H1 (cell line): Measurements from ENCODE around the gene MBNL3. TPM values are rescaled to one million over a fixed set of nuclear protein-coding genes. Genes with fewer than 3 reads are reported as not detected.

Experiments used
- CTCF ChIA-PET: fragments of 300-600 bp; sonication (Branson Sonifier 250); formaldehyde crosslinking; loops from one replicate; lab custom pipeline; 2021; ENCODE audit not compliant: partially characterized antibody; lab: Charles Lee
- POLR2A ChIA-PET: fragments of 300-600 bp; sonication (Branson Sonifier 250); formaldehyde crosslinking; loops from one replicate; lab custom pipeline; 2021; ENCODE audit warnings: inconsistent platforms; ENCODE audit not compliant: partially characterized antibody; lab: Charles Lee
- DNase-seq, 2 experiments: peaks; one replicate each; pipeline versions ENCODE4 v3.0.0 to v3.0.0-alpha.2; 2010 to 2022; ENCODE audit warnings: low spot score in 2 of 2, low read depth in 1 of 2, mixed read lengths in 1 of 2
- FAIRE-seq: peaks from 2 replicates; lab custom pipeline; 2011; peaks lifted over from hg19 to GRCh38; lab: Jason Lieb, UNC
- H2AFZ ChIP-seq: 2 replicates; pipeline ENCODE4 v1.8.1; 2012; ENCODE audit warnings: low read length, inconsistent platforms
- H2AK5ac ChIP-seq: 2 replicates; pipeline ENCODE4 v1.6.1; 2013; ENCODE audit warnings: low read depth, low read length
- H2BK120ac ChIP-seq: replicated peaks from 2 replicates; pipeline ENCODE3; 2013; ENCODE audit warnings: low read depth, low read length, inconsistent platforms
- H2BK12ac ChIP-seq: 2 replicates; pipeline ENCODE4 v1.6.1; 2013; ENCODE audit warnings: low read depth, low read length
- H2BK15ac ChIP-seq: 2 replicates; pipeline ENCODE4 v1.6.1; 2013; ENCODE audit warnings: low read length
- H2BK20ac ChIP-seq: 2 replicates; pipeline ENCODE4 v1.6.1; 2013; ENCODE audit warnings: low read length
- H2BK5ac ChIP-seq: 2 replicates; pipeline ENCODE4 v1.6.1; 2013; ENCODE audit warnings: low read depth, low read length
- H3K14ac ChIP-seq: 2 replicates; pipeline ENCODE4 v1.6.1; 2013; ENCODE audit warnings: inconsistent platforms; ENCODE audit not compliant: insufficient read length
- H3K18ac ChIP-seq: 2 replicates; pipeline ENCODE4 v1.6.1; 2013; ENCODE audit warnings: low read length; ENCODE audit errors: extremely low read depth
- H3K23ac ChIP-seq: 2 replicates; pipeline ENCODE4 v1.6.1; 2013; ENCODE audit warnings: inconsistent platforms; ENCODE audit not compliant: insufficient read length
- H3K23me2 ChIP-seq: 2 replicates; pipeline ENCODE4 v1.6.1; 2013; ENCODE audit warnings: low read depth, low read length
- H3K27ac ChIP-seq: 2 replicates; pipeline ENCODE4 v1.6.1; 2011; ENCODE audit warnings: low read depth, low read length, inconsistent platforms
- H3K27me3 ChIP-seq, 4 experiments: replicated peaks in 1 of 4; 1 replicate in 1 of 4; 2 replicates in 3 of 4; pipeline versions ENCODE4 v1.6.1 to v1.8.1; 2011 to 2013; ENCODE audit warnings: low read length in 3 of 4, mild to moderate bottlenecking in 3 of 4, inconsistent platforms in 2 of 4, mixed read lengths in 2 of 4, moderate library complexity in 1 of 4; ENCODE audit not compliant: control insufficient read depth in 3 of 4, insufficient read depth in 3 of 4; ENCODE audit errors: extremely low read depth in 1 of 4
- H3K36me3 ChIP-seq, 4 experiments: 2 replicates each; pipeline versions ENCODE4 v1.6.1 to v1.8.1; 2011 to 2013; ENCODE audit warnings: mild to moderate bottlenecking in 4 of 4, low read length in 3 of 4, moderate library complexity in 2 of 4, control low read depth in 1 of 4, inconsistent platforms in 1 of 4; ENCODE audit not compliant: insufficient read depth in 4 of 4, control insufficient read depth in 2 of 4
- H3K4ac ChIP-seq: replicated peaks from 2 replicates; pipeline ENCODE3; 2013; ENCODE audit warnings: low read length, low read depth, mixed read lengths, inconsistent platforms; ENCODE audit not compliant: insufficient read length
- H3K4me1 ChIP-seq, 4 experiments: replicated peaks in 1 of 4; 1 replicate in 1 of 4; 2 replicates in 3 of 4; pipeline versions ENCODE4 v1.6.1 to v1.8.1; 2011 to 2013; ENCODE audit warnings: low read length in 3 of 4, inconsistent platforms in 2 of 4, mixed read lengths in 1 of 4; ENCODE audit not compliant: insufficient read depth in 4 of 4, control insufficient read depth in 3 of 4
- H3K4me2 ChIP-seq, 2 experiments: 2 replicates each; pipeline versions ENCODE4 v1.6.1 to v1.8.1; 2011 to 2013; ENCODE audit warnings: low read depth in 2 of 2, low read length in 2 of 2, control low read depth in 1 of 2, inconsistent platforms in 1 of 2, mild to moderate bottlenecking in 1 of 2; ENCODE audit not compliant: insufficient read depth in 1 of 2
- H3K4me3 ChIP-seq, 4 experiments: fragments of 200-600, 300-600 bp in 1 of 4; sonication (generic), shearing (Covaris generic), sonication (Bioruptor Twin) in 1 of 4; 2 replicates each; pipeline versions ENCODE4 v1.5.1 to v1.8.1; 2011 to 2016; ENCODE audit warnings: low read length in 4 of 4, low read depth in 3 of 4, control low read depth in 2 of 4, inconsistent platforms in 2 of 4, mild to moderate bottlenecking in 2 of 4, mixed read lengths in 1 of 4, moderate library complexity in 1 of 4; ENCODE audit not compliant: insufficient read depth in 2 of 4; ENCODE audit errors: extremely low read depth in 1 of 4
- H3K56ac ChIP-seq: replicated peaks from 2 replicates; pipeline ENCODE3; 2013; ENCODE audit warnings: low read depth, mild to moderate bottlenecking, mixed read lengths, low read length, inconsistent platforms; ENCODE audit not compliant: insufficient read length
- H3K79me1 ChIP-seq: 2 replicates; pipeline ENCODE4 v1.6.1; 2013; ENCODE audit warnings: low read depth, low read length, control low read depth
- H3K79me2 ChIP-seq, 2 experiments: 2 replicates each; pipeline versions ENCODE4 v1.6.1 to v1.8.1; 2012 to 2013; ENCODE audit warnings: low read length in 2 of 2, mild to moderate bottlenecking in 2 of 2, inconsistent platforms in 1 of 2; ENCODE audit not compliant: insufficient read depth in 2 of 2, control insufficient read depth in 1 of 2
- H3K9ac ChIP-seq, 4 experiments: replicated peaks in 1 of 4; 1 replicate in 1 of 4; 2 replicates in 3 of 4; pipeline versions ENCODE4 v1.6.1 to v1.8.1; 2011 to 2013; ENCODE audit warnings: low read depth in 3 of 4, low read length in 3 of 4, control low read depth in 2 of 4, mild to moderate bottlenecking in 2 of 4, moderate library complexity in 2 of 4, inconsistent platforms in 1 of 4; ENCODE audit errors: extremely low read depth in 1 of 4
- H3K9me3 ChIP-seq, 2 experiments: 2 replicates each; pipeline versions ENCODE4 v1.6.1 to v1.8.1; 2012 to 2013; ENCODE audit warnings: mild to moderate bottlenecking in 2 of 2, moderate library complexity in 2 of 2, control low read depth in 1 of 2, inconsistent platforms in 1 of 2, low read depth in 1 of 2, low read length in 1 of 2, mixed read lengths in 1 of 2; ENCODE audit not compliant: insufficient read depth in 2 of 2
- H4K20me1 ChIP-seq, 2 experiments: replicated peaks in 1 of 2; 2 replicates each; pipeline versions ENCODE3 to v1.8.1; 2011 to 2013; ENCODE audit warnings: inconsistent platforms in 2 of 2, low read length in 2 of 2, mild to moderate bottlenecking in 1 of 2; ENCODE audit not compliant: insufficient read depth in 2 of 2, control insufficient read depth in 1 of 2
- H4K5ac ChIP-seq: 2 replicates; pipeline ENCODE4 v1.6.1; 2013; ENCODE audit warnings: low read length, low read depth, mixed read lengths, inconsistent platforms; ENCODE audit not compliant: insufficient read length
- H4K8ac ChIP-seq: 2 replicates; pipeline ENCODE4 v1.8.0; 2013; ENCODE audit warnings: mild to moderate bottlenecking, moderate library complexity, low read length, inconsistent platforms; ENCODE audit not compliant: insufficient read depth; ENCODE audit errors: extremely low read depth
- H4K91ac ChIP-seq: replicated peaks from 2 replicates; pipeline ENCODE3; 2013; ENCODE audit warnings: low read length, mixed read lengths, inconsistent platforms; ENCODE audit not compliant: insufficient read length
- ASH2L ChIP-seq: fragments of 200-600, 300-600 bp; sonication (generic); IDR thresholded peaks from one replicate; pipeline ENCODE4 v1.7.1; 2017; ENCODE audit warnings: low read length
- BCL11A ChIP-seq, 2 experiments: IDR thresholded peaks; one replicate each; pipeline ENCODE4 v1.6.1; 2011; ENCODE audit warnings: low read depth in 2 of 2, low read length in 2 of 2, mild to moderate bottlenecking in 2 of 2
- BRCA1 ChIP-seq: IDR thresholded peaks from 2 replicates; pipeline ENCODE4 v1.6.1; 2012; ENCODE audit warnings: low read depth, low read length, improper control_type of control experiment
- CBX8 ChIP-seq: fragments of 300-800, 300-1000 bp; sonication (generic); IDR thresholded peaks from 2 replicates; pipeline ENCODE4 v1.7.1; 2016; ENCODE audit warnings: low read depth, low read length, borderline replicate concordance
- CHD2 ChIP-seq: IDR thresholded peaks from 2 replicates; pipeline ENCODE4 v1.6.1; 2012; ENCODE audit warnings: low read length, improper control_type of control experiment
- CREB1 ChIP-seq: IDR thresholded peaks from 2 replicates; pipeline ENCODE4 v1.6.1; 2012; ENCODE audit warnings: inconsistent platforms
- GTF2F1 ChIP-seq: IDR thresholded peaks from 2 replicates; pipeline ENCODE4 v1.6.1; 2012; ENCODE audit warnings: low read depth, low read length, improper control_type of control experiment, borderline replicate concordance
- MAFK ChIP-seq: IDR thresholded peaks from 2 replicates; pipeline ENCODE4 v1.6.1; 2012; ENCODE audit warnings: low read depth, mild to moderate bottlenecking, improper control_type of control experiment, low read length
- NRF1 ChIP-seq: IDR thresholded peaks from 2 replicates; pipeline ENCODE4 v1.6.1; 2011; ENCODE audit warnings: mild to moderate bottlenecking, low read depth, low read length, improper control_type of control experiment
- POLR2A ChIP-seq, 2 experiments: IDR thresholded peaks; 1 replicate in 1 of 2; 2 replicates in 1 of 2; pipeline ENCODE4 v1.6.1; 2011; ENCODE audit warnings: low read depth in 2 of 2, low read length in 2 of 2, mild to moderate bottlenecking in 2 of 2; ENCODE audit errors: control extremely low read depth in 1 of 2
- RAD21 ChIP-seq, 2 experiments: IDR thresholded peaks in 1 of 2; conservative IDR thresholded peaks in 1 of 2; 2 replicates each; pipeline ENCODE4 v1.6.1; 2011; ENCODE audit warnings: low read depth in 2 of 2, low read length in 2 of 2, improper control_type of control experiment in 1 of 2, inconsistent platforms in 1 of 2, mild to moderate bottlenecking in 1 of 2, moderate library complexity in 1 of 2
- RBBP5 ChIP-seq: IDR thresholded peaks from 2 replicates; pipeline ENCODE4 v1.7.1; 2012; ENCODE audit warnings: low read depth, mild to moderate bottlenecking, inconsistent platforms, low read length, moderate library complexity, borderline replicate concordance
- TBP ChIP-seq: IDR thresholded peaks from 2 replicates; pipeline ENCODE4 v1.6.1; 2011; ENCODE audit warnings: low read depth, low read length, improper control_type of control experiment
- TCF12 ChIP-seq: IDR thresholded peaks from 2 replicates; pipeline ENCODE4 v1.6.1; 2011; ENCODE audit warnings: low read depth, mild to moderate bottlenecking, low read length
- YY1 ChIP-seq: IDR thresholded peaks from 2 replicates; pipeline ENCODE4 v1.6.1; 2011; ENCODE audit warnings: low read depth, mild to moderate bottlenecking, low read length
- ZNF274 ChIP-seq: IDR thresholded peaks from 2 replicates; pipeline ENCODE4 v1.7.0; 2012; ENCODE audit warnings: low read length, borderline replicate concordance; ENCODE audit errors: extremely low read depth
- polyA plus RNA-seq, 7 experiments: library from polyadenylated mRNA; depleted of rRNA in 3 of 7; stranded (reverse) in 5 of 7; unstranded in 2 of 7; fragments of >200 nt in 5 of 7; fragments of 200-250 nt in 2 of 7; gene quantifications; 1 replicate in 5 of 7; 2 replicates in 1 of 7; 4 replicates in 1 of 7; pipeline versions ENCODE4 v1.2.1 to v1.2.3, GENCODE V29; 2011 to 2013; ENCODE audit warnings: missing spikeins in 2 of 7, mixed read lengths in 2 of 7
- total RNA-seq: library from RNA; stranded (reverse); fragmentation: NEBNext Ultra II Directional; extraction: Animal tissue kit (Norgen Biotek cat#: 25700); gene quantifications from 2 replicates; pipeline ENCODE4 v1.2.1, GENCODE V29; 2021
- TF ChIP-seq, protein P1 (sequence below): IDR thresholded peaks from 2 replicates; pipeline ENCODE4 v1.6.1; 2012; ENCODE audit warnings: inconsistent platforms

Gene MBNL3
- total and polyA plus RNA-seq, 2 of the 8 experiments (the other 6 are each of a cell fraction or from before 2014, with no cell fraction given), result 3.5 to 4.3 TPM

GRCh38 chrX:132428896-132429295 lies 59.9 kb downstream of the MBNL3 start:
- Histone ChIP-seq H4K91ac (no peak overlapping the region), H3K27ac (no peak overlapping the region), H2BK120ac (no peak overlapping the region), H3K9me3 (no peaks in the 10 kb centered on the region), H2BK12ac (no peak overlapping the region), H2BK20ac (no peak overlapping the region), H2BK5ac (no peak overlapping the region), H2AK5ac (no peak overlapping the region), H3K4me1 (no peaks in the 10 kb centered on the region), H3K4me2 (no peak overlapping the region), H3K23ac (no peak overlapping the region), H3K4ac (no peak overlapping the region), H3K18ac (no peak overlapping the region), H3K79me1 (no peaks in the 10 kb centered on the region), H3K14ac (no peak overlapping the region), H3K36me3 (no peaks in the 10 kb centered on the region), H3K79me2 (no peaks in the 10 kb centered on the region), H3K23me2 (no peaks in the 10 kb centered on the region), H2AFZ (no peak overlapping the region), H3K9ac (no peak overlapping the region), H4K20me1 (no peaks in the 10 kb centered on the region), H3K56ac (no peak overlapping the region), H2BK15ac (no peak overlapping the region), H3K4me3 (no peak overlapping the region), H4K8ac (no peak overlapping the region), H3K27me3 (no peaks in the 10 kb centered on the region), H4K5ac (no peak overlapping the region)
- no peak for FAIRE-seq
- ChIA-PET POLR2A (no interaction called here), CTCF (interaction anchor here (2.5 kb wide), 1 partner anchor 15 kb away, joined by 9 read pairs; no protein-coding TSS in a partner anchor)
- no peak for DNase-seq
- TF ChIP-seq GTF2F1 (no peak), YY1 (no peak), NRF1 (no peak), CHD2 (no peak), ASH2L (no peak), RBBP5 (no peak), CBX8 (no peak), TCF12 (no peak), BRCA1 (no peak), RAD21 (IDR thresholded peaks at IDR 0.05 in 1 of 2, conservative IDR thresholded peaks at IDR 0.05 in 1 of 2; ENCODE audit: low read depth in 2 of 2, low read length in 2 of 2) (no peak), TBP (no peak), MAFK (no peak), ZNF274 (no peak), POLR2A (IDR thresholded peaks at IDR 0.05; ENCODE audit: control extremely low read depth in 1 of 2, low read depth in 2 of 2, low read length in 2 of 2) (no peak), CREB1 (no peak), BCL11A (IDR thresholded peaks at IDR 0.05; ENCODE audit: low read depth in 2 of 2, low read length in 2 of 2) (no peak)
- TF ChIP-seq, protein P1, sequence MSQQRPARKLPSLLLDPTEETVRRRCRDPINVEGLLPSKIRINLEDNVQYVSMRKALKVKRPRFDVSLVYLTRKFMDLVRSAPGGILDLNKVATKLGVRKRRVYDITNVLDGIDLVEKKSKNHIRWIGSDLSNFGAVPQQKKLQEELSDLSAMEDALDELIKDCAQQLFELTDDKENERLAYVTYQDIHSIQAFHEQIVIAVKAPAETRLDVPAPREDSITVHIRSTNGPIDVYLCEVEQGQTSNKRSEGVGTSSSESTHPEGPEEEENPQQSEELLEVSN, result no peak
